WTC11 (cell line): ENCODE measurements around the gene BBS4. TPM values are rescaled to one million over a fixed set of nuclear protein-coding genes. Genes with fewer than 3 reads are reported as not detected.

Experiments
- ATAC-seq: fragments of 200-7000 bp; cut with Tn5 transposase; 2 replicates; pipeline ENCODE4 v1.10.0; 2021; ENCODE audit warnings: mild to moderate bottlenecking, moderate library complexity
- CTCF ChIA-PET: fragments of 300-600 bp; sonication (Branson Sonifier 250); formaldehyde crosslinking; loops from one replicate; lab custom pipeline; 2021; ENCODE audit warnings: antibody characterized with exemption; lab: Charles Lee
- POLR2A ChIA-PET: fragments of 350-600 bp; sonication (Branson Sonifier 250); formaldehyde crosslinking; loops from one replicate; lab custom pipeline; 2021; ENCODE audit warnings: antibody characterized with exemption; lab: Charles Lee
- DNase-seq: peaks from one replicate; pipeline ENCODE4 v3.0.0; 2021; ENCODE audit warnings: low spot score
- H3K27ac Mint-ChIP-seq: 2 replicates; pipeline ENCODE4 v1.8.0; 2021; ENCODE audit warnings: mixed read lengths
- H3K27me3 Mint-ChIP-seq: 2 replicates; pipeline ENCODE4 v1.8.0; 2021; ENCODE audit warnings: low read depth, mild to moderate bottlenecking, moderate library complexity, mixed read lengths
- H3K36me3 Mint-ChIP-seq: 2 replicates; pipeline ENCODE4 v1.8.0; 2021; ENCODE audit warnings: mixed read lengths
- H3K4me1 Mint-ChIP-seq: 2 replicates; pipeline ENCODE4 v1.8.0; 2022; ENCODE audit warnings: mixed read lengths
- H3K4me3 Mint-ChIP-seq: 2 replicates; pipeline ENCODE4 v1.8.0; 2021; ENCODE audit warnings: mild to moderate bottlenecking, moderate library complexity, mixed read lengths
- H3K9me3 Mint-ChIP-seq: 2 replicates; pipeline ENCODE4 v1.8.0; 2021; ENCODE audit warnings: mixed read lengths
- EMX1 ChIP-seq: fragments of 250-450 bp; sonication (Bioruptor Pico); IDR thresholded peaks from 2 replicates; pipeline ENCODE4 v1.8.0; 2021; ENCODE audit warnings: mild to moderate bottlenecking
- ESRRA ChIP-seq: sonication (generic); formaldehyde crosslinking; IDR thresholded peaks from 2 replicates; pipeline ENCODE4 v1.8.1; 2022; ENCODE audit warnings: mild to moderate bottlenecking, missing genetic modification reagents, borderline replicate concordance
- ETV6 ChIP-seq: sonication (generic); formaldehyde crosslinking; IDR thresholded peaks from 2 replicates; pipeline ENCODE4 v1.8.1; 2022; ENCODE audit warnings: mild to moderate bottlenecking, missing genetic modification reagents
- GABPB1 ChIP-seq: sonication (generic); formaldehyde crosslinking; IDR thresholded peaks from 2 replicates; pipeline ENCODE4 v1.8.1; 2023; ENCODE audit warnings: mild to moderate bottlenecking, missing genetic modification reagents
- GRHL2 ChIP-seq: fragments of 250-450 bp; sonication (Bioruptor Pico); IDR thresholded peaks from 2 replicates; pipeline ENCODE4 v1.8.0; 2022; ENCODE audit warnings: mild to moderate bottlenecking, moderate library complexity; ENCODE audit not compliant: insufficient replicate concordance, severe bottlenecking
- GTF2I ChIP-seq: fragments of 250-450 bp; sonication (Bioruptor Pico); conservative IDR thresholded peaks from 2 replicates; pipeline ENCODE4 v1.4.0; 2021; ENCODE audit warnings: mild to moderate bottlenecking
- HMGXB4 ChIP-seq: sonication (generic); formaldehyde crosslinking; IDR thresholded peaks from 2 replicates; pipeline ENCODE4 v1.8.1; 2023; ENCODE audit warnings: mild to moderate bottlenecking, moderate library complexity, missing genetic modification reagents
- IRF1 ChIP-seq: sonication (generic); formaldehyde crosslinking; IDR thresholded peaks from 2 replicates; pipeline ENCODE4 v1.8.0; 2023; ENCODE audit warnings: missing genetic modification reagents
- JUN ChIP-seq: sonication (generic); formaldehyde crosslinking; IDR thresholded peaks from 2 replicates; pipeline ENCODE4 v1.8.0; 2023; ENCODE audit warnings: mild to moderate bottlenecking, missing genetic modification reagents
- KAT7 ChIP-seq: sonication (generic); formaldehyde crosslinking; IDR thresholded peaks from 2 replicates; pipeline ENCODE4 v1.8.1; 2023; ENCODE audit warnings: missing genetic modification reagents, mild to moderate bottlenecking, borderline replicate concordance
- MLX ChIP-seq: sonication (generic); formaldehyde crosslinking; IDR thresholded peaks from 2 replicates; pipeline ENCODE4 v1.8.1; 2023; ENCODE audit warnings: mild to moderate bottlenecking, missing genetic modification reagents, moderate library complexity
- MXD4 ChIP-seq: fragments of 250-450 bp; sonication (Bioruptor Pico); IDR thresholded peaks from 2 replicates; pipeline ENCODE4 v1.8.0; 2021; ENCODE audit warnings: mild to moderate bottlenecking, moderate library complexity, borderline replicate concordance
- MYBL2 ChIP-seq: sonication (generic); formaldehyde crosslinking; IDR thresholded peaks from 2 replicates; pipeline ENCODE4 v1.8.1; 2023; ENCODE audit warnings: mild to moderate bottlenecking, moderate library complexity, missing genetic modification reagents
- NR3C1 ChIP-seq: sonication (generic); formaldehyde crosslinking; conservative IDR thresholded peaks from 2 replicates; pipeline ENCODE4 v1.8.1; 2023; ENCODE audit warnings: low read depth, mild to moderate bottlenecking, missing genetic modification reagents
- PRRX2 ChIP-seq: fragments of 250-450 bp; sonication (Bioruptor Pico); IDR thresholded peaks from 2 replicates; pipeline ENCODE4 v1.8.0; 2021; ENCODE audit warnings: mild to moderate bottlenecking
- RELA ChIP-seq: sonication (generic); formaldehyde crosslinking; IDR thresholded peaks from 2 replicates; pipeline ENCODE4 v1.8.1; 2022; ENCODE audit warnings: missing genetic modification reagents, mild to moderate bottlenecking, borderline replicate concordance
- SP1 ChIP-seq: sonication (generic); formaldehyde crosslinking; conservative IDR thresholded peaks from 2 replicates; pipeline ENCODE4 v1.8.1; 2022; ENCODE audit warnings: missing genetic modification reagents
- ZNF121 ChIP-seq: sonication (generic); formaldehyde crosslinking; IDR thresholded peaks from 2 replicates; pipeline ENCODE4 v1.8.0; 2023; ENCODE audit warnings: missing genetic modification reagents
- ZNF232 ChIP-seq: sonication (generic); formaldehyde crosslinking; IDR thresholded peaks from 2 replicates; pipeline ENCODE4 v1.8.0; 2022; ENCODE audit warnings: mild to moderate bottlenecking, missing genetic modification reagents
- ZNF263 ChIP-seq: sonication (generic); formaldehyde crosslinking; IDR thresholded peaks from 2 replicates; pipeline ENCODE4 v1.8.1; 2022; ENCODE audit warnings: low read depth, mild to moderate bottlenecking, moderate library complexity, missing genetic modification reagents
- ZNF671 ChIP-seq: fragments of 250-450 bp; sonication (Bioruptor Pico); IDR thresholded peaks from 2 replicates; pipeline ENCODE4 v1.8.0; 2021; ENCODE audit warnings: mild to moderate bottlenecking
- total RNA-seq: library from RNA; stranded (reverse); gene quantifications from 3 replicates; pipeline ENCODE4 v1.2.3, GENCODE V29; 2021
- TF ChIP-seq, protein P1 (sequence below): fragments of 250-450 bp; sonication (Bioruptor Pico); IDR thresholded peaks from 2 replicates; pipeline ENCODE4 v1.9.0; 2021; ENCODE audit warnings: mild to moderate bottlenecking
- TF ChIP-seq, protein P2 (sequence below): fragments of 250-450 bp; sonication (Bioruptor Pico); IDR thresholded peaks from 2 replicates; pipeline ENCODE4 v2.1.2; 2022; ENCODE audit warnings: mild to moderate bottlenecking, moderate library complexity
- TF ChIP-seq, protein P3 (sequence below): fragments of 200-600 bp; IDR thresholded peaks from 2 replicates; pipeline ENCODE4 v1.8.0; 2022; ENCODE audit warnings: antibody characterized with exemption
- TF ChIP-seq, protein P4 (sequence below): sonication (generic); formaldehyde crosslinking; IDR thresholded peaks from 2 replicates; pipeline ENCODE4 v1.8.1; 2023; ENCODE audit warnings: mild to moderate bottlenecking, missing genetic modification reagents

BBS4 gene
- total RNA-seq, 1 experiment from 2014 or later, result 35.6 TPM

DNA sequence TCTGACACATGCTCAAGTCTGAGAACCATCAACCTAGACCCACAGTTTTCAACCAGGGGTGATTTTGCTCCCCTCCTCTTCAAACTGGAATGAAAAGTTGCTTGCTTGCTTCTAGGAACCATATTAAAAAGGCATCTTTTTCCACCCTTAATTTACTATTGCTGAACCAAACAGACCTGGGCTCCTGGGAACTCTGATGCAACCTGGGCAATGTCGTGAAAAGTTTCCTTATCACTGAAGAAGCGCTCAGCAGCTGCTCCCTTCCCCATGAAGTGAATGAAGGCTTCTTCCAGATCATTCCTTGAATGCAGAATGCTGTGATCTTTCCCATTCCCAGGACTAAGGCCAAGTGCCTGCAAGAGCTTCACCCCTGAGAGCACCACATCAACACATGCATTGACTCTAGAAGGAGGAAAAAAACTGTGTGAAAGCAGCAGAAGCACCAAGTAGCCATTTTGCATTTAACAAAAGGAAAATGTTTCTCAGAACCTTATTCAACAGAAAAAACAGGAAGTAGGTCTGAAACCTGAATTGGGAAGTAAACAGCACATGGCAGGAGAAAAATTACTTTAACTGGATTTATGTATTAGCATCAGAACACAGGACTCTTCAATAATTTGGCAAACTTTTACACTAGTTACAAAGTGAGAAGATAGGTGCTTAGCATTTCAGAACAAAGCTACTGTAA, 88.8 kb downstream of the BBS4 start:
- H3K36me3 Mint-ChIP-seq, result peaks cover 39% of the 10 kb centered on the region
- no peaks in the 10 kb centered on the region for H3K9me3 Mint-ChIP-seq
- no peaks in the 10 kb centered on the region for H3K27me3 Mint-ChIP-seq
- H3K4me3 Mint-ChIP-seq, result no peak overlapping the region
- no peaks in the 10 kb centered on the region for H3K4me1 Mint-ChIP-seq
- ATAC-seq (no peak), DNase-seq (no peak)
- peak overlapping the region; percentile 14; the same call in 1 of the 2 replicates for H3K27ac Mint-ChIP-seq
- ChIA-PET POLR2A (no interaction called here), CTCF (no interaction called here)
- TF ChIP-seq, protein P1, sequence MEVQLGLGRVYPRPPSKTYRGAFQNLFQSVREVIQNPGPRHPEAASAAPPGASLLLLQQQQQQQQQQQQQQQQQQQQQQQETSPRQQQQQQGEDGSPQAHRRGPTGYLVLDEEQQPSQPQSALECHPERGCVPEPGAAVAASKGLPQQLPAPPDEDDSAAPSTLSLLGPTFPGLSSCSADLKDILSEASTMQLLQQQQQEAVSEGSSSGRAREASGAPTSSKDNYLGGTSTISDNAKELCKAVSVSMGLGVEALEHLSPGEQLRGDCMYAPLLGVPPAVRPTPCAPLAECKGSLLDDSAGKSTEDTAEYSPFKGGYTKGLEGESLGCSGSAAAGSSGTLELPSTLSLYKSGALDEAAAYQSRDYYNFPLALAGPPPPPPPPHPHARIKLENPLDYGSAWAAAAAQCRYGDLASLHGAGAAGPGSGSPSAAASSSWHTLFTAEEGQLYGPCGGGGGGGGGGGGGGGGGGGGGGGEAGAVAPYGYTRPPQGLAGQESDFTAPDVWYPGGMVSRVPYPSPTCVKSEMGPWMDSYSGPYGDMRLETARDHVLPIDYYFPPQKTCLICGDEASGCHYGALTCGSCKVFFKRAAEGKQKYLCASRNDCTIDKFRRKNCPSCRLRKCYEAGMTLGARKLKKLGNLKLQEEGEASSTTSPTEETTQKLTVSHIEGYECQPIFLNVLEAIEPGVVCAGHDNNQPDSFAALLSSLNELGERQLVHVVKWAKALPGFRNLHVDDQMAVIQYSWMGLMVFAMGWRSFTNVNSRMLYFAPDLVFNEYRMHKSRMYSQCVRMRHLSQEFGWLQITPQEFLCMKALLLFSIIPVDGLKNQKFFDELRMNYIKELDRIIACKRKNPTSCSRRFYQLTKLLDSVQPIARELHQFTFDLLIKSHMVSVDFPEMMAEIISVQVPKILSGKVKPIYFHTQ (CRISPR knock-in tag), result no peak
- TF ChIP-seq KAT7 (no peak), RELA (CRISPR knock-in tag) (no peak), IRF1 (no peak), GTF2I (no peak), ZNF232 (CRISPR knock-in tag) (no peak), JUN (CRISPR knock-in tag) (no peak), EMX1 (CRISPR knock-in tag) (no peak), ZNF121 (CRISPR knock-in tag) (no peak), GRHL2 (no peak), ZNF671 (CRISPR knock-in tag) (no peak), NR3C1 (CRISPR knock-in tag) (no peak), PRRX2 (CRISPR knock-in tag) (no peak)

DNA sequence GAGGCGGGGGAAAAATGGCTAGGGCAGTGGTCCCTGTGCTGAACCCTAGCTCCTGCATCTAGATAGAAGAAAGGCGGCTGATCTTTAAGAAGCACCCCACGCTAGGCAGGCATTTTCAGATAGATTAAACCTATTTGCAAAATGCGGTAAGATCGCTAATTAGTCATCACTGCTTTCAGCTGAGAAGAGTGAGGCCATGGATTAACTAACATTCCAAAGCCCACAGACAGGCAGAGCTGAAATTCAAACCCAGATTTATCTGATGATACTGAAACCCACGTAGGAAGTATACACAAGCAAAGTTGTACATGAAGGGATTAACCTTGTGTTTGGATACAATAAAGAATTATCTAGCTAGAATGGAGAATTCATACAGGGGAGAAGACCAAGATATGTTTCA, 92.8 kb downstream of the BBS4 start:
- no peaks in the 10 kb centered on the region for H3K9me3 Mint-ChIP-seq
- POLR2A ChIA-PET, result no interaction called here
- DNase-seq (no peak), ATAC-seq (no peak)
- CTCF ChIA-PET, result interaction anchor here (0.9 kb wide), 1 partner anchor 462 kb away, joined by 3 read pairs; no protein-coding TSS in a partner anchor
- H3K27ac Mint-ChIP-seq, result no peak overlapping the region
- H3K36me3 Mint-ChIP-seq, result peaks cover 16% of the 10 kb centered on the region; the same call in 1 of the 2 replicates
- H3K27me3 Mint-ChIP-seq, result no peaks in the 10 kb centered on the region
- peaks cover 17% of the 10 kb centered on the region for H3K4me1 Mint-ChIP-seq
- H3K4me3 Mint-ChIP-seq, result no peak overlapping the region
- TF ChIP-seq ETV6 (CRISPR knock-in tag) (no peak), MLX (no peak), MYBL2 (CRISPR knock-in tag) (no peak), ESRRA (CRISPR knock-in tag) (no peak), ZNF263 (CRISPR knock-in tag) (no peak), RELA (CRISPR knock-in tag) (no peak), NR3C1 (CRISPR knock-in tag) (no peak), HMGXB4 (CRISPR knock-in tag) (no peak), MXD4 (CRISPR knock-in tag) (no peak), GRHL2 (no peak), GABPB1 (CRISPR knock-in tag) (no peak), SP1 (CRISPR knock-in tag) (no peak)
- TF ChIP-seq, protein P2, sequence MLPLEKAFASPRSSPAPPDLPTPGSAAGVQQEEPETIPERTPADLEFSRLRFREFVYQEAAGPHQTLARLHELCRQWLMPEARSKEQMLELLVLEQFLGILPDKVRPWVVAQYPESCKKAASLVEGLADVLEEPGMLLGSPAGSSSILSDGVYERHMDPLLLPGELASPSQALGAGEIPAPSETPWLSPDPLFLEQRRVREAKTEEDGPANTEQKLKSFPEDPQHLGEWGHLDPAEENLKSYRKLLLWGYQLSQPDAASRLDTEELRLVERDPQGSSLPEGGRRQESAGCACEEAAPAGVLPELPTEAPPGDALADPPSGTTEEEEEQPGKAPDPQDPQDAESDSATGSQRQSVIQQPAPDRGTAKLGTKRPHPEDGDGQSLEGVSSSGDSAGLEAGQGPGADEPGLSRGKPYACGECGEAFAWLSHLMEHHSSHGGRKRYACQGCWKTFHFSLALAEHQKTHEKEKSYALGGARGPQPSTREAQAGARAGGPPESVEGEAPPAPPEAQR (CRISPR knock-in tag), result no peak
- TF ChIP-seq, protein P3, sequence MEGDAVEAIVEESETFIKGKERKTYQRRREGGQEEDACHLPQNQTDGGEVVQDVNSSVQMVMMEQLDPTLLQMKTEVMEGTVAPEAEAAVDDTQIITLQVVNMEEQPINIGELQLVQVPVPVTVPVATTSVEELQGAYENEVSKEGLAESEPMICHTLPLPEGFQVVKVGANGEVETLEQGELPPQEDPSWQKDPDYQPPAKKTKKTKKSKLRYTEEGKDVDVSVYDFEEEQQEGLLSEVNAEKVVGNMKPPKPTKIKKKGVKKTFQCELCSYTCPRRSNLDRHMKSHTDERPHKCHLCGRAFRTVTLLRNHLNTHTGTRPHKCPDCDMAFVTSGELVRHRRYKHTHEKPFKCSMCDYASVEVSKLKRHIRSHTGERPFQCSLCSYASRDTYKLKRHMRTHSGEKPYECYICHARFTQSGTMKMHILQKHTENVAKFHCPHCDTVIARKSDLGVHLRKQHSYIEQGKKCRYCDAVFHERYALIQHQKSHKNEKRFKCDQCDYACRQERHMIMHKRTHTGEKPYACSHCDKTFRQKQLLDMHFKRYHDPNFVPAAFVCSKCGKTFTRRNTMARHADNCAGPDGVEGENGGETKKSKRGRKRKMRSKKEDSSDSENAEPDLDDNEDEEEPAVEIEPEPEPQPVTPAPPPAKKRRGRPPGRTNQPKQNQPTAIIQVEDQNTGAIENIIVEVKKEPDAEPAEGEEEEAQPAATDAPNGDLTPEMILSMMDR, result no peak
- TF ChIP-seq, protein P4, sequence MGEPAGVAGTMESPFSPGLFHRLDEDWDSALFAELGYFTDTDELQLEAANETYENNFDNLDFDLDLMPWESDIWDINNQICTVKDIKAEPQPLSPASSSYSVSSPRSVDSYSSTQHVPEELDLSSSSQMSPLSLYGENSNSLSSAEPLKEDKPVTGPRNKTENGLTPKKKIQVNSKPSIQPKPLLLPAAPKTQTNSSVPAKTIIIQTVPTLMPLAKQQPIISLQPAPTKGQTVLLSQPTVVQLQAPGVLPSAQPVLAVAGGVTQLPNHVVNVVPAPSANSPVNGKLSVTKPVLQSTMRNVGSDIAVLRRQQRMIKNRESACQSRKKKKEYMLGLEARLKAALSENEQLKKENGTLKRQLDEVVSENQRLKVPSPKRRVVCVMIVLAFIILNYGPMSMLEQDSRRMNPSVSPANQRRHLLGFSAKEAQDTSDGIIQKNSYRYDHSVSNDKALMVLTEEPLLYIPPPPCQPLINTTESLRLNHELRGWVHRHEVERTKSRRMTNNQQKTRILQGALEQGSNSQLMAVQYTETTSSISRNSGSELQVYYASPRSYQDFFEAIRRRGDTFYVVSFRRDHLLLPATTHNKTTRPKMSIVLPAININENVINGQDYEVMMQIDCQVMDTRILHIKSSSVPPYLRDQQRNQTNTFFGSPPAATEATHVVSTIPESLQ, result no peak
